Skeletal muscle tissue (tissue), 4 donors: Measurements from ENCODE around the gene ATOH1. TPM values are rescaled to one million over a fixed set of nuclear protein-coding genes. Genes with fewer than 3 reads are reported as not detected.

Experiments
- H3K27ac ChIP-seq: one replicate; pipeline ENCODE4 v1.7.0; 2013; ENCODE audit warnings: mild to moderate bottlenecking, low read depth, low read length, inconsistent platforms
- H3K27me3 ChIP-seq, 3 donors: one replicate each; pipeline ENCODE4 v1.7.0; 2013; ENCODE audit warnings: low read length in 3 of 3; ENCODE audit not compliant: control insufficient read depth in 3 of 3, insufficient read depth in 3 of 3
- H3K36me3 ChIP-seq, 3 donors: one replicate each; pipeline ENCODE4 v1.7.0; 2013; ENCODE audit warnings: low read length in 3 of 3; ENCODE audit not compliant: control insufficient read depth in 3 of 3, insufficient read depth in 3 of 3
- H3K4me1 ChIP-seq, 3 donors: one replicate each; pipeline ENCODE4 v1.7.0; 2013; ENCODE audit warnings: low read length in 3 of 3, mild to moderate bottlenecking in 3 of 3; ENCODE audit not compliant: control insufficient read depth in 3 of 3, insufficient read depth in 3 of 3
- H3K4me3 ChIP-seq, 3 donors: one replicate each; pipeline ENCODE4 v1.7.0; 2013; ENCODE audit warnings: low read length in 3 of 3
- H3K9ac ChIP-seq, 3 donors: one replicate each; pipeline ENCODE4 v1.7.0; 2013; ENCODE audit warnings: low read length in 3 of 3, mild to moderate bottlenecking in 3 of 3, moderate library complexity in 2 of 3, low read depth in 1 of 3
- H3K9me3 ChIP-seq, 3 donors: one replicate each; pipeline ENCODE4 v1.7.0; 2013; ENCODE audit warnings: low read length in 3 of 3; ENCODE audit not compliant: control insufficient read depth in 3 of 3
- total RNA-seq: library from RNA; depleted of rRNA; stranded (reverse); fragments of >200 nt; gene quantifications from one replicate; pipeline ENCODE4 v1.2.3, GENCODE V29; 2014
- donor health status: Osteomylitis.

The ATOH1 gene
- total RNA-seq, 1 donor from 2014 or later, result not detected

DNA sequence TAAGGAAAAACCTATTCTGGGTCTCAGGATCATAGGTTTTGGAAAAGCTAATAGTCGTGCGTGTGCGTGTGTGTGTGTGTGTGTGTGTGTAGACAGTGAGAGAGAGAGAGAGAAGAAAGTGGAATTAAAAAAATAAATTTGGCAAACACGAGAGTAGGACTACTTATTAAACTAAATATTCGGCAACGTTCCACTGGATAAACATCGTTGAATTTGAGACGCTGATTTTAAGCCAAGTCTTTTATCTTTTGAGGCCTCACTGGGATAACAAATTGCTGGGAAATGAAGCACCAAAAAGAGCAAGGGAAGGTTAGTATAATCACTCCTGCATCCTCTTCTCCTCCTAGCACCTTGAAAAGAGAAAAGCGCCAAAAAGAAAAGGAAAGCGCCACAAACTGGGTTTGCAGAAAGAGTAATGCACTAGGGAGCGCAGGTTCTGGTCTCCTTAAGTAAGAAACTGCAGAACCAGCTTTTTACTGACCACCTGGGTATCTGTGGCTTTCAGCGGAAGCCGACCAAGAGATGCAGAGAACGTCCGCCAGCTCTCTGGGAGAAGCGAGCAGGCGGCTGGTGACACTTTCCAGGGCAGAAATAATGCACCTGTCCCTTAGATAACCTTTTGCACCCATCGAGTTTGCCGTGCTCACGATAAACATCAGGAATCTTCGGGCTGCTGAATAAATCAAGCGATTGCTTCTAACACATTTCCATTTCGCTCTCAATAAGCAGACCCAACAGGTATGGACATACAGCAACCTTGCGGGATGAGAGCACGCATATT is 3.4 kb downstream of the ATOH1 start:
- Histone ChIP-seq H3K4me3 (no peak overlapping the region), H3K27ac (no peak overlapping the region), H3K27me3 (peaks cover 79 to 91% (median 87%) of the 10 kb centered on the region in 3 donors), H3K36me3 (no peaks in the 10 kb centered on the region), H3K9ac (no peak overlapping the region), H3K9me3 (no peaks in the 10 kb centered on the region), H3K4me1 (peaks cover 17 to 20% (median 19%) of the 10 kb centered on the region in 3 donors)

DNA sequence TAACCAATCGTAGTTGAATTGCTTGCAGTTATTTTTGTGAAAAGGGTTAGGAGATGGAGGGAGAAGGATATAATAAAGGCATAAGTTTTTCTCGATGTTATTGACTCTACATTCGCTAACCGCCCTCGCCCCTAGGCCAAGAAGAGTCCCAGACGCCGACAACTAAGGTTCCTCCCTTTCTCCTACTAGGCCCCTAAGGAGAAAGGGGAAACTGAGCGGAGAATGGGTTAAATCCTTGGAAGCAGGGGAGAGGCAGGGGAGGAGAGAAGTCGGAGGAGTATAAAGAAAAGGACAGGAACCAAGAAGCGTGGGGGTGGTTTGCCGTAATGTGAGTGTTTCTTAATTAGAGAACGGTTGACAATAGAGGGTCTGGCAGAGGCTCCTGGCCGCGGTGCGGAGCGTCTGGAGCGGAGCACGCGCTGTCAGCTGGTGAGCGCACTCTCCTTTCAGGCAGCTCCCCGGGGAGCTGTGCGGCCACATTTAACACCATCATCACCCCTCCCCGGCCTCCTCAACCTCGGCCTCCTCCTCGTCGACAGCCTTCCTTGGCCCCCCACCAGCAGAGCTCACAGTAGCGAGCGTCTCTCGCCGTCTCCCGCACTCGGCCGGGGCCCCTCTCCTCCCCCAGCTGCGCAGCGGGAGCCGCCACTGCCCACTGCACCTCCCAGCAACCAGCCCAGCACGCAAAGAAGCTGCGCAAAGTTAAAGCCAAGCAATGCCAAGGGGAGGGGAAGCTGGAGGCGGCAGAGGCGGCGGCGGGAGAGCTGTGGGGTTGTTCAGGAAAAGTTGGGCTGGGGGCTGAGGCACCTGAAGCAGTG is 5.9 kb downstream of the ATOH1 start:
- Histone ChIP-seq H3K9me3 (no peaks in the 10 kb centered on the region), H3K4me3 (no peak overlapping the region), H3K4me1 (peaks cover 3 to 8% (median 4%) of the 10 kb centered on the region in 3 donors), H3K36me3 (no peaks in the 10 kb centered on the region), H3K9ac (no peak overlapping the region), H3K27me3 (peaks cover 56 to 70% (median 69%) of the 10 kb centered on the region in 3 donors), H3K27ac (no peak overlapping the region)

GRCh38 chr4:93835929-93836328 is 7.4 kb downstream of the ATOH1 start:
- Histone ChIP-seq H3K27ac (no peak overlapping the region), H3K36me3 (no peaks in the 10 kb centered on the region), H3K9me3 (no peaks in the 10 kb centered on the region), H3K4me1 (peaks cover 0 to 3% (median 0%) of the 10 kb centered on the region in 3 donors), H3K4me3 (no peak overlapping the region), H3K27me3 (peaks cover 56 to 63% (median 63%) of the 10 kb centered on the region in 3 donors), H3K9ac (no peak overlapping the region)

DNA sequence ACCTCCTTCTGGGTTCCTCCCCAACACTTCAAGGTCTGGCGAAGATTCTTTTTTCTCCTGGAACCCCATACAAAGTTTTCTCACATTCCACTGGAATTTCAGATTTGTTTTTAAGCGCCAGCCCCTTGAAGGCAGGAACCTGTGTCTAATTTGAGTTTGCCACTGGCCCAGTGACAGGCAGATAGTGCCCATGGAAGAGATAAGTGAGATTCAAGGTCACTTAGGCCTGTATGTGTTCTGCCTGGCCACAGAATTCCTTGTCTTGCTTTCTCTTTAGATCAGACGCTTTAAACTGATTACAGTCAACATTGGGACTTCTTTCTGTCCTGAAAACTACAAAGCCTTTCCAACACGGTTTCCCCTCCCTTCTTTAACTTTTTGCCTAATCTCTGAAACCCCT is 11.2 kb downstream of the ATOH1 start:
- Histone ChIP-seq H3K4me3 (no peak overlapping the region), H3K36me3 (no peaks in the 10 kb centered on the region), H3K9ac (no peak overlapping the region), H3K9me3 (no peaks in the 10 kb centered on the region), H3K27ac (no peak overlapping the region), H3K27me3 (peaks cover 23 to 29% (median 26%) of the 10 kb centered on the region in 3 donors), H3K4me1 (no peaks in the 10 kb centered on the region)

DNA sequence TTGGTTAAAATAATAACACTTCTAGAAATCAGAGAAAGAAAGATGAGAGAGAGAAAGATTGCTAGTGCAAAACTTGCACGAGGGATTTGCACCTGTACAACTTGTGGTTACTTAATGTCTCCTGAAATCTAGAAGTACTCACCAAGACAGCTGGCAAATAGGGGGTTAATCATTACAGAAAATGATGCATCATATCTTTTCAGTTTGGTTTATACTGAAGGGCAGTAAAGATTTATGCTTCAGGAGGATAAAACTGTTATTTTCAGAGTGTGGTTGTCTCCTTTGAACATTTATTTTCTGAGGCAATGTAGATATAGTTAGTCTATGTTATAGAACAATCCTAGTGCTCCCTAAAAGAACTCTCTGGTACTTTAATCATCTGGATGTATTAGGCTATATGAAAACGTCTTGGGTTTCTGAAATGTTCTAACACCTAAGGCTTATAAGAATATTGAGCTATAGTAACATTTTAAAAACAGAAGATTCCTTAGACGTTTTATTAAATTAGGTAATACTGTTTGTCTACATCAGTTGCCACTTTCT is 13.3 kb downstream of the ATOH1 start:
- no peaks in the 10 kb centered on the region for H3K4me1 ChIP-seq
- no peaks in the 10 kb centered on the region for H3K36me3 ChIP-seq
- no peak overlapping the region for H3K27ac ChIP-seq
- H3K9ac ChIP-seq, result no peak overlapping the region
- no peaks in the 10 kb centered on the region for H3K9me3 ChIP-seq
- peaks cover 10 to 13% (median 13%) of the 10 kb centered on the region in 3 donors for H3K27me3 ChIP-seq
- no peak overlapping the region for H3K4me3 ChIP-seq

GRCh38 chr4:93842601-93843252 is 14.2 kb downstream of the ATOH1 start:
- no peaks in the 10 kb centered on the region for H3K4me1 ChIP-seq
- H3K27me3 ChIP-seq, result peaks cover 8 to 13% (median 12%) of the 10 kb centered on the region in 3 donors
- H3K9ac ChIP-seq, result no peak overlapping the region
- no peak overlapping the region for H3K4me3 ChIP-seq
- no peaks in the 10 kb centered on the region for H3K36me3 ChIP-seq
- H3K27ac ChIP-seq, result no peak overlapping the region
- no peaks in the 10 kb centered on the region for H3K9me3 ChIP-seq

- Histone ChIP-seq H3K9me3 (no peaks in the 10 kb centered on the region), H3K36me3 (no peaks in the 10 kb centered on the region), H3K27me3 (peaks cover 7 to 13% (median 12%) of the 10 kb centered on the region in 3 donors), H3K4me3 (no peak overlapping the region), H3K9ac (no peak overlapping the region), H3K27ac (no peak overlapping the region), H3K4me1 (no peaks in the 10 kb centered on the region)
Observed at GRCh38 chr4:93843772-93844171, 15.2 kb downstream of the ATOH1 start.

- Histone ChIP-seq H3K4me3 (no peak overlapping the region), H3K36me3 (no peaks in the 10 kb centered on the region), H3K27me3 (peaks cover 0 to 2% (median 0%) of the 10 kb centered on the region in 3 donors), H3K27ac (no peak overlapping the region), H3K9ac (no peak overlapping the region), H3K9me3 (no peaks in the 10 kb centered on the region), H3K4me1 (no peaks in the 10 kb centered on the region)
Observed at GRCh38 chr4:93852680-93853079, 24.1 kb downstream of the ATOH1 start.

DNA sequence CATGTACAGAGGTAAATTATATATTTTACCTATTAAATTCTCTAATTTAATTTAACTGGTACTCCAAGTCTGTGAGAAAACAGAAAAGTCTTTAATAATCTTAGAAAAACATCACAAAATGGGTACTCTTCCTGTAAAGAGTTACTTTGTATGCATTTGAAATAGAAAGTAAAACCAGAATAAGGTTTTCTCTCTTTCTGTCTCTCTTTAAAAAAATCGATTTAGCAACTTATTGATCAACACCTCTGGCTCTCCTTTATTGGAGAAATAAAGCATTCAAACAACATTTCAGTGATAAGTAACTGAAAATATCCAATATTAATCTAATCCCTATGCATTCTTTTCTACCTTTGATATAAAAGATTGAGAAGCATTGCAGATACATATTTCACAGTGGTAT is 27.4 kb downstream of the ATOH1 start:
- Histone ChIP-seq H3K9ac (no peak overlapping the region), H3K27me3 (peaks cover 0 to 3% (median 0%) of the 10 kb centered on the region in 3 donors), H3K4me1 (no peaks in the 10 kb centered on the region), H3K36me3 (no peaks in the 10 kb centered on the region), H3K4me3 (no peak overlapping the region), H3K9me3 (no peaks in the 10 kb centered on the region), H3K27ac (no peak overlapping the region)
